Measurements from ENCODE around the gene GALNT9. TPM values are rescaled to one million over a fixed set of nuclear protein-coding genes. Genes with fewer than 3 reads are reported as not detected.

The GALNT9 gene
- total and polyA plus RNA-seq, 2 donors (not counting 1 experiment from before 2014, with no cell fraction given), result 0.10 to 2.8 TPM

DNA sequence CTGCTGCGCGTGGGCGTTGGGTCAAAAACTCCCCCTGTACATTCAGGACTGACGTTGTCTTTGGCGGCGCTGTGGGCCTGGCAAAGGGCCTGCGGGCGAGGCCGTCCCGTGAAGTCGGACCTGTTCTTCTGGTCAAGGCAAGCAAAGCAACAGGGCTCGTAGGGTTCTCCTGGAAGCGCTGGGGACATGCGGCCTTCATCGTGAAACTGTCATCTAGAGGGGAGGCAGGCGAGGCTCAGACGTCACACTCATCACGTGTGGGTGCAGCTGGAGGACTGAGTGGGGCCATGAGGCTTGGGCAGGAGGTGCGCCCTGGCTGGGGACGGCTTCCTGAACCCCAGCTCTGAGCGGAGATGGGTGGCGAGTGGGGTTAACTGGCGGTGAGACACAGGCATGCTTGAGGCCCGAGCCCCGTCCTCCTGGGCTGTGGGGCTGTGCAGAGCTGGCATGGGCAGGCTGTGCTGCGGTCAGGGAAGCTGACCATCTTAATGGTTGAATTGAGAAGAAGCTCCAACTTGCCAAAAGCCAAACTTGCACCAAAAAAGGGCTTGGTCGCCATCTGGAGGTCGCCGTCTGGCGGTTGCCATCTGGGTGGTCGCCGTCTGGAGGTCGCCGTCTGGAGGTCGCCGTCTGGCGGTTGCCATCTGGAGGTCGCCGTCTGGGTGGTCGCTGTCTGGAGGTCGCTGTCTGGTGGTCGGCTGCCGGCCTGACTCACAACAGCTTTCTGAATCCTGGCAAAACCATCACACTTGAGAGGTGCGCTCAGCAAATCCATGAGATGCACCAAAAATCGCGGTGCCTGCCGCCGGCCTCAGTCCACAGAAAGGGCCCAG is 119.0 kb downstream of the GALNT9 start:
- no peak overlapping the region for H3K4me2 ChIP-seq (ENCODE audit: extremely low read depth, insufficient read depth, low read length)
- peaks cover 1% of the 10 kb centered on the region for H3K9me3 ChIP-seq (ENCODE audit: control insufficient read depth, insufficient read depth, low read depth, low read length)
- H3K79me2 ChIP-seq (ENCODE audit: control insufficient read depth, insufficient read depth, low read length), result no peaks in the 10 kb centered on the region

GRCh38 chr12:132209619-132210222 is 119.7 kb downstream of the GALNT9 start:
- Histone ChIP-seq H3K27me3 (ENCODE audit: control insufficient read depth, insufficient read depth, low read length) (peaks cover 14% of the 10 kb centered on the region), H3K4me2 (ENCODE audit: extremely low read depth, insufficient read depth, low read length) (no peak overlapping the region), H2AFZ (ENCODE audit: low read length) (no peak overlapping the region), H3K4me3 (replicated peaks in 1 of 4; ENCODE audit: control extremely low read depth in 1 of 4, insufficient read depth in 1 of 4, low read depth in 3 of 4, low read length in 4 of 4) (no peak overlapping the region), H3K9ac (ENCODE audit: insufficient read depth, low read length) (no peak overlapping the region), H3K4me1 (ENCODE audit: control insufficient read depth, extremely low read depth, insufficient read depth, low read length) (no peaks in the 10 kb centered on the region), H3K9me3 (ENCODE audit: control insufficient read depth, insufficient read depth, low read depth, low read length) (peaks cover 1% of the 10 kb centered on the region), H3K36me3 (ENCODE audit: control insufficient read depth, insufficient read depth, low read length) (no peaks in the 10 kb centered on the region), H3K79me2 (ENCODE audit: control insufficient read depth, insufficient read depth, low read length) (no peaks in the 10 kb centered on the region), H4K20me1 (ENCODE audit: control insufficient read depth, extremely low read depth, insufficient read depth, low read length) (no peaks in the 10 kb centered on the region), H3K27ac (ENCODE audit: insufficient read depth, low read length) (no peak overlapping the region)
- TF ChIP-seq EZH2 (IDR thresholded peaks at IDR 0.05; ENCODE audit: low read length, missing control alignments) (no peak), CTCF (conservative IDR thresholded peaks at IDR 0.05 in 1 of 2, IDR thresholded peaks at IDR 0.05 in 1 of 2; ENCODE audit: low read depth in 1 of 2, low read length in 2 of 2) (no peak)
- DNase-seq (ENCODE audit: low read depth in 2 of 2), result no peak

More for the DNA sequence above, 119.0 kb downstream of the GALNT9 start:
- H3K9ac ChIP-seq (ENCODE audit: insufficient read depth, low read length), result no peak overlapping the region
- H3K27me3 ChIP-seq (ENCODE audit: control insufficient read depth, insufficient read depth, low read length), result peaks cover 7% of the 10 kb centered on the region
- H3K4me3 ChIP-seq (replicated peaks in 1 of 4; ENCODE audit: control extremely low read depth in 1 of 4, insufficient read depth in 1 of 4, low read depth in 3 of 4, low read length in 4 of 4), result no peak overlapping the region
- no peaks in the 10 kb centered on the region for H3K36me3 ChIP-seq (ENCODE audit: control insufficient read depth, insufficient read depth, low read length)
- TF ChIP-seq EZH2 (IDR thresholded peaks at IDR 0.05; ENCODE audit: low read length, missing control alignments) (no peak), CTCF (conservative IDR thresholded peaks at IDR 0.05 in 1 of 2, IDR thresholded peaks at IDR 0.05 in 1 of 2; ENCODE audit: low read depth in 1 of 2, low read length in 2 of 2) (no peak)
- H3K4me1 ChIP-seq (ENCODE audit: control insufficient read depth, extremely low read depth, insufficient read depth, low read length), result no peaks in the 10 kb centered on the region
- H4K20me1 ChIP-seq (ENCODE audit: control insufficient read depth, extremely low read depth, insufficient read depth, low read length), result no peaks in the 10 kb centered on the region
- no peak for DNase-seq (ENCODE audit: low read depth in 2 of 2)
- H3K27ac ChIP-seq (ENCODE audit: insufficient read depth, low read length), result no peak overlapping the region
- H2AFZ ChIP-seq (ENCODE audit: low read length), result no peak overlapping the region

DNA sequence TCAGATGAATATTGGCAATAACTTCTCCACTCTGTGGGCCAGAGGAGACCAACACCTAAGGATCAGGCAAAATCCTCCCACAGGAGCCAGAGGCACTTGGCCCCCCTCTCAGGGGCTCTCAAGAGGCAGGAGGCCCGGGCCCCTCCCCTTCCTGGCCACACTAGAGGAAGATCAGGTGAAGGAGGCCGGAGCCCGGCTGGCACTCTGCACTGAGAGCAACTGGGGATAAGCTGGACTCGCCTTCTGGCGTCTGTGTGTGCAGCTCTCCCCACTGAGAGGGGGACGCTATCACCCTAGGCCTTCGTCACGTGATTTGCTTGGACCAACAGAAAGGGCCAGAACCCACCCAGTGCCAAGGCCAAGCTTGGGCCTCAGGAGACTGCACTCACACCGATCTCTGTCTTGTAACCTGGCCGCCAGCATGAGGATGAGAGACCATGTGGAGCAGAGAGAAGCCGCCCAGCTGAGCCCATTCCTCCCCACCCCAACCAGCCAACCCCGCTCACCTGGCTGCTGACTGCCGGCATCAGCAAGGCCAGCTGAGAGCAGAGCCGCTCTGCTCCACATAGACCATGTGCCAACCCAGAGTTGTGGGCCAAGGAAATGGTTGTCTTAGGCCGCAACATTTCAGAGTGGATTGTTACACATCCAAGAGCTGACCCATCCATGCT is 121.1 kb downstream of the GALNT9 start:
- H3K27me3 ChIP-seq (ENCODE audit: control insufficient read depth, insufficient read depth, low read length), result peaks cover 21% of the 10 kb centered on the region

More for the DNA sequence above, 121.1 kb downstream of the GALNT9 start:
- no peak overlapping the region for H2AFZ ChIP-seq (ENCODE audit: low read length)
- H3K36me3 ChIP-seq (ENCODE audit: control insufficient read depth, insufficient read depth, low read length), result no peaks in the 10 kb centered on the region
- no peak overlapping the region for H3K4me3 ChIP-seq (replicated peaks in 1 of 4; ENCODE audit: control extremely low read depth in 1 of 4, insufficient read depth in 1 of 4, low read depth in 3 of 4, low read length in 4 of 4)
- peaks cover under 1% of the 10 kb centered on the region for H3K9me3 ChIP-seq (ENCODE audit: control insufficient read depth, insufficient read depth, low read depth, low read length)
- H4K20me1 ChIP-seq (ENCODE audit: control insufficient read depth, extremely low read depth, insufficient read depth, low read length), result no peaks in the 10 kb centered on the region
- TF ChIP-seq CTCF (conservative IDR thresholded peaks at IDR 0.05 in 1 of 2, IDR thresholded peaks at IDR 0.05 in 1 of 2; ENCODE audit: low read depth in 1 of 2, low read length in 2 of 2) (no peak), EZH2 (IDR thresholded peaks at IDR 0.05; ENCODE audit: low read length, missing control alignments) (no peak)
- H3K4me1 ChIP-seq (ENCODE audit: control insufficient read depth, extremely low read depth, insufficient read depth, low read length), result no peaks in the 10 kb centered on the region
- no peak for DNase-seq (ENCODE audit: low read depth in 2 of 2)
- no peaks in the 10 kb centered on the region for H3K79me2 ChIP-seq (ENCODE audit: control insufficient read depth, insufficient read depth, low read length)
- H3K9ac ChIP-seq (ENCODE audit: insufficient read depth, low read length), result no peak overlapping the region
- H3K27ac ChIP-seq (ENCODE audit: insufficient read depth, low read length), result no peak overlapping the region
- H3K4me2 ChIP-seq (ENCODE audit: extremely low read depth, insufficient read depth, low read length), result no peak overlapping the region
